AG10803 (cell line): ENCODE data around the gene F11R.

Experiments used
- DNase-seq: peaks from one replicate; pipeline ENCODE4 v3.0.0; 2010; ENCODE audit warnings: low read depth
- H3K4me3 ChIP-seq: 2 replicates; pipeline ENCODE4 v1.5.1; 2011; ENCODE audit warnings: mild to moderate bottlenecking, low read length, control low read depth
- TF ChIP-seq, protein P1 (sequence below): conservative IDR thresholded peaks from 2 replicates; pipeline ENCODE4 v1.5.1; 2011; ENCODE audit warnings: mild to moderate bottlenecking, low read length, control low read depth, inconsistent platforms

F11R gene

DNA sequence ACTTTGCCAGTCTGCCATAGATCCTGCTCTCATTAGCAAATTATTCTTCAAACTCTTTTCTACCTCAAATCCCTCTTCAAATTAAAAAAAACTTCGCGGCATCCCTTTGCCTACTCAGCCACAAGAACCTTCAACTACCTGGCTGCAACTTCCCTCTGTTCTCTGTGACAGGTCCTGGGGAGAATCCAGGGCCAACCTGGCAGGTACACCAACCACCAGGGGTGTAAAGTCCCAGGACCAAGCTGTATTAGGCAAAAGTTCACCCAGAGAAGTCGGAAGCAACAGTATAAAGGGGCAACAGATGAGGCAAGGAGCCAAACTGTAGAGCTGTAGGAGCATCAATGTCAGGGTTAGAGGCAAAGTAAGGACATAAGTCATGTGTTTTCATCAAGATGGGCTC is 48.0 kb downstream of the F11R start:
- no peak overlapping the region for H3K4me3 ChIP-seq
- TF ChIP-seq, protein P1, sequence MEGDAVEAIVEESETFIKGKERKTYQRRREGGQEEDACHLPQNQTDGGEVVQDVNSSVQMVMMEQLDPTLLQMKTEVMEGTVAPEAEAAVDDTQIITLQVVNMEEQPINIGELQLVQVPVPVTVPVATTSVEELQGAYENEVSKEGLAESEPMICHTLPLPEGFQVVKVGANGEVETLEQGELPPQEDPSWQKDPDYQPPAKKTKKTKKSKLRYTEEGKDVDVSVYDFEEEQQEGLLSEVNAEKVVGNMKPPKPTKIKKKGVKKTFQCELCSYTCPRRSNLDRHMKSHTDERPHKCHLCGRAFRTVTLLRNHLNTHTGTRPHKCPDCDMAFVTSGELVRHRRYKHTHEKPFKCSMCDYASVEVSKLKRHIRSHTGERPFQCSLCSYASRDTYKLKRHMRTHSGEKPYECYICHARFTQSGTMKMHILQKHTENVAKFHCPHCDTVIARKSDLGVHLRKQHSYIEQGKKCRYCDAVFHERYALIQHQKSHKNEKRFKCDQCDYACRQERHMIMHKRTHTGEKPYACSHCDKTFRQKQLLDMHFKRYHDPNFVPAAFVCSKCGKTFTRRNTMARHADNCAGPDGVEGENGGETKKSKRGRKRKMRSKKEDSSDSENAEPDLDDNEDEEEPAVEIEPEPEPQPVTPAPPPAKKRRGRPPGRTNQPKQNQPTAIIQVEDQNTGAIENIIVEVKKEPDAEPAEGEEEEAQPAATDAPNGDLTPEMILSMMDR = no peak
- DNase-seq = no peak

- TF ChIP-seq, protein P1 = no peak
- H3K4me3 ChIP-seq = no peak overlapping the region
- no peak for DNase-seq
Measured at GRCh38 chr1:160971618-160972056, 49.3 kb downstream of the F11R start.

DNA sequence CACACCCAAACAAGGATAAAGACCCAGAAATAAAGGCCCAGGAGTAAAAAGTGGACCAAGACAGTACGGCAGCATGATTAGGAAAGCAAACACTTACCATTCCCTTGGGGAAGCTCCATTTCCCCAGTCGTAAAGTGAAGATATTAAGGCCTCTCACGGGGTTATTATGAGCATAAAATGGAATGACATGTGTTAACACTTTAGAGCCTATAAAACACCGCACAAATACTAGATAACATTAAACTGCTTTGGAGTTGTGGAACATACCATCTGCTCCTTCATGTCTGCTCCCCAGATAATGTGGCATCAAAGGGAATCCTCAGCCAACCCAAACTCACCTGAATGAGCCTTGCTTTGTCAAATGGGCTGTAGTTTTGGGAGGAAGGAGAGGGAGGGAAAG is 57.4 kb downstream of the F11R start:
- TF ChIP-seq, protein P1 = no peak
- no peak overlapping the region for H3K4me3 ChIP-seq
- no peak for DNase-seq

DNA sequence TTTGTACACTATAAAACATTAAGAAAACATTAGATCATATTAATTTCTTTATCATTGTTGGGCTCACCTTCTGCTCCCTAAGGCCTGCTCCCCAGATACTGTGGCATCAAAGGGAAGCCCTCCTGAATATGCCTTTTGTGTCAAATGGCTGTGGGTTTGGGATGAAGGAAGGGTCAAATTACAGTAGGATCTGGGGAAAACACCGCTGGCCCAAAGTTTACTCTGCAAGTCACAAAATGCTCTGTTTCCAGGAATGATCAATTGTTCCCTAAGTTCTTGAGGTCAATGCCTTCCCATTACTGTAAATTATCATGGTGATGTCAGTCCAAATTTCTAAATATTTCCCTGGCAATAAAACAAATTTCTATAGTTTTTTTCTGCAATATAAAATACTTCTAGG is 59.5 kb downstream of the F11R start:
- no peak for DNase-seq
- no peak overlapping the region for H3K4me3 ChIP-seq

DNA sequence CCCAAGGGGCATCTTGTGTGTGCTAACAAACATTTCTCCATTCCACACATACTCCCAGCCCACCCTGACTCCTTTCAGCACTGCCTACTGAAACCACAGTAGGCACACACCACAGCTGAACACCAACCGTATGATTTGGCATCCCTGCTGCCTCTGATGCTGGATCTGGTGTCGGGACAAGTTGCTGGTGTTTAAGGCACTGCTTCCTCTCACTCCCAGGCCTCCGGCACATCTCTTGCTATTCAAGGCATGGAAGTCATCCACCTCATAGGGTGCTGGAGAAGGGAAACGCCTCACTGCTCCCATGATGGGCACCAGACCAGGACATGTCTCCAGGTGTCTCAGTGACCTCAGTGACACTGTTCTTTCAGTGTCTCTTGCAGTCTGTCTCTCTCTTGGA is 64.0 kb downstream of the F11R start:
- no peak for DNase-seq
- TF ChIP-seq, protein P1 = no peak
- no peak overlapping the region for H3K4me3 ChIP-seq

More for the DNA sequence above, 59.5 kb downstream of the F11R start:
- TF ChIP-seq, protein P1 = no peak

- H3K4me3 ChIP-seq = no peak within 1 kb of the TSS
- TF ChIP-seq, protein P1 = peak; percentile 60
- peak; percentile 18 for DNase-seq
Measured at GRCh38 chr1:160954158-160955104, 66.5 kb downstream of the F11R start, which contains the start of gene ITLN2. TSS of gene ITLN2 (minus strand) at chr1:160954809. CDS start at chr1:160954741, 68 bp downstream.

GRCh38 chr1:160953030-160953429 is 67.9 kb downstream of the F11R start:
- DNase-seq = no peak
- TF ChIP-seq, protein P1 = no peak
- no peak overlapping the region for H3K4me3 ChIP-seq
